ENCODE measurements around the gene VEGFB.
A peak's percentile ranks its signal among the peaks of the same experiment; 100 is the strongest.

The VEGFB gene, protein sequence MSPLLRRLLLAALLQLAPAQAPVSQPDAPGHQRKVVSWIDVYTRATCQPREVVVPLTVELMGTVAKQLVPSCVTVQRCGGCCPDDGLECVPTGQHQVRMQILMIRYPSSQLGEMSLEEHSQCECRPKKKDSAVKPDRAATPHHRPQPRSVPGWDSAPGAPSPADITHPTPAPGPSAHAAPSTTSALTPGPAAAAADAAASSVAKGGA

DNA sequence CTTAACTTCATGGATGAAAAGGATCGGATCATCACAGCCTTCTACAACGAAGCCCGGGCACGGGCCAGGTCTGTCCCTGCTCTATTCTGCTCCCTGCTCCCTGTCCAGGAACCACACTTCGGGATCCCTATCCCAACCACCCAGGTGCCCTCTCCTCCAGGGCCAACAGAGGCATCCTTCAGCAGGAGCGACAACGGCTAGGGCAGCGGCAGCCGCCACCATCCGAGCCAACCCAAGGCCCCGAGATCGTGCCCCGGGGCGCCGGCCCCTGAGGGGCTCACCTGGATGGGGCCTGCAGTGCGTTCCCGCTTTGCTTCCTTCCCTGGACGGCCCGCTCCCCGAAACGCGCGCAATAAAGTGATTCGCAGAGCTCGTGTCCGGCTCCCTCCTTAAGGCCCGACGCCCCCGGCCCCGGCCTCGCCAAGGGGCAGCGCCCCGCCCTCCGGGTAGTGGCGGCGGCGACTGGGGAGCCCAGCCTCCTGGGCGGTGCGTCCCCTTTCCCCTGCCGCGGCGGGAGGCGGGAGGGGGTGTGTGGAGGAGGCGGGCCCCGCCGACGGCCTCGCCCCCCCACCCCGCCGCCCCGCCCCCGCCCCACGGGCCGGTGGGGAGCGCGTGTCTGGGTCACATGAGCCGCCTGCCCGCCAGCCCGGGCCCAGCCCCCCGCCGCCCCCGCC, at the start of gene VEGFB:
Gene VEGFB (plus strand): TSS at position 672 of the 674 bp plus-strand sequence. CDS start 250 bp downstream, outside the sequence.
- no peak for DNase-seq (ENCODE audit: extremely low read depth, low read depth)
- TF ChIP-seq CTCF (IDR thresholded peaks at IDR 0.05; ENCODE audit: low read depth, low read length): no peak

- TF ChIP-seq CTCF (IDR thresholded peaks at IDR 0.05; ENCODE audit: low read depth, low read length): peak; percentile 41
- DNase-seq (ENCODE audit: extremely low read depth, low read depth): peak; percentile 66
Observed at GRCh38 chr11:64185175-64185692, 49.1 kb upstream of the VEGFB start.

GRCh38 chr11:64185693-64186491, 48.5 kb upstream of the VEGFB start, which contains the start of gene STIP1:
TSS of gene STIP1 (plus strand) at chr11:64186171. CDS start at chr11:64186262, 91 bp downstream.
- peak; percentile 49 for TF ChIP-seq CTCF (IDR thresholded peaks at IDR 0.05; ENCODE audit: low read depth, low read length)
- peak; percentile 100 for DNase-seq (ENCODE audit: extremely low read depth, low read depth)

DNA sequence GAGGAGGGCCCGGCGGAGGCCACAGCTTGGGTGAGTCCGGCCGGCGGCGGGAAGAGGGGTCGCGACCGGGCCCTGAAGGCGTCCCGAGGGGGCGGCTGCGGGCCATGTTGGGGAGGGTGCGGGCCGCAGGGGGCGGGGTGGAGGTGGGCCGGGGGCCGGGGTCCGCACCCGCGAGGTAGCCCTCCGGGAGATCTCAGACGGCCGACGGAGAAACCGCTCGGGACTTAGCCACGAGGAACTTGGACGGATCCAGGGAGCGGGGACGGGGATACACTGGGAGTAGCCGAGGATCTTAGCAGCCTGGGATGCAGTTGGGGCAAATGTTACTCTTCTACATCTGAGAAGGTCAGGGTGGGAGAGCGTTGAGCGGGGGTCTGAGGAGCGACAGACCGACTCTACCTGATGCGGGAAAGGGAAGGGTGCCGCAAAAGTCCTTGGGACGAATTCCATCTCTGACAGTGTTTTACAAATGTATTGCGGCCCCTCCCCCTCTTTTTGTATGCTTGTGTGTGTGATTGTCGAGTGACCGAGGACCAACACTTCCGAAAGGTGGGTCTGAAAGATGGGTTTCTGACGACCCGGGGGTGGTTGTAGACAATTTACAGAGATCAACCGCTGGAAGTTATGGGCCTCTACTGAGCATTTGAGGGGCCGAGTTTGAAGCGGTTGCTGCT, 47.8 kb upstream of the VEGFB start:
- no peak for DNase-seq (ENCODE audit: extremely low read depth, low read depth)
- TF ChIP-seq CTCF (IDR thresholded peaks at IDR 0.05; ENCODE audit: low read depth, low read length): no peak

- DNase-seq (ENCODE audit: extremely low read depth, low read depth): no peak
- no peak for TF ChIP-seq CTCF (IDR thresholded peaks at IDR 0.05; ENCODE audit: low read depth, low read length)
Observed at GRCh38 chr11:64192434-64192833, 42.0 kb upstream of the VEGFB start.

DNA sequence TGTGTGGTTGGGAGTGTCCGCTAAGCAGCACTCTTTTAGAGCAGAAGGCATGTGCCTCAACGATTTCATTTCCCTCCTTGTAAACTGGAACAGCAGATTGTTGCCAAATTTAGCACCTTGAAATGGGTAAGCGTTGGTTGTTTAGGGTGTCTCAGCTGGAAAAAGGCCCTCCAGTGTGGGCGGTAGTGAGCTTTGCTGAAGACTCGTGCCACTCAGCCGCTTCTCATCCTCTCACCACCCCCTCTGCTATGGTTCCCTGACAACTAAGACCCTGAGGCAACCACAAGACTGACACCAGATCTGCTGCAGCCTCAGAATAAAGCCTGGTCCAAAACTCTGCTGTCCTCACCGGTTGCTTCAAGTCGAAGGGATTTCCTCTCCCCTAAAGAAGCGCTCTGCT, 37.8 kb upstream of the VEGFB start:
- DNase-seq (ENCODE audit: extremely low read depth, low read depth): no peak
- TF ChIP-seq CTCF (IDR thresholded peaks at IDR 0.05; ENCODE audit: low read depth, low read length): no peak
